ENCODE measurements around the gene DYNC2H1.
"Not testable (repeated sequence)": the region's sequence is repeated elsewhere in the genome, so short reads cannot be mapped to it uniquely, and the experiment has no call there.

DYNC2H1 gene

DNA sequence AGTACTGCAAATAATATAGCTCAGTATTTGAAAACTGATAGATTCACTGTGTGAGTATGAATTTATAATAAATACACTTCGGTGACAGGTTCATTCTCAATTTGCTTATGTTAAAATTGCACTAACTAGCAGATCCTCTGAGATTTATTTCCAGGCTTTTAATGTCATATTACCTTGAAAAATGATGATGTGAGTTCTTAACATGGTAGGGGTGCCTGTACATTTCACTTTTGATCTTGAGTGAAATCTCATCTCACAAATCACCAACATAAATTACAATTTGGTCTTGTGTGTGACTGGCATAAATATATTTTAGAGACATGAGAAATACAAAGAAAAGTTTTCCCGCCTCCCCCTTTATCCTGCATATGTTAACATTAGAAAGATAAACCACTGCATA is 240.4 kb downstream of the DYNC2H1 start:
- in situ Hi-C loops (cut with MboI; ENCODE audit: low pct_unique_long_range_greater_than_20kb, low sequenced_read_pairs) = no loop called here
- no peak for DNase-seq

DNA sequence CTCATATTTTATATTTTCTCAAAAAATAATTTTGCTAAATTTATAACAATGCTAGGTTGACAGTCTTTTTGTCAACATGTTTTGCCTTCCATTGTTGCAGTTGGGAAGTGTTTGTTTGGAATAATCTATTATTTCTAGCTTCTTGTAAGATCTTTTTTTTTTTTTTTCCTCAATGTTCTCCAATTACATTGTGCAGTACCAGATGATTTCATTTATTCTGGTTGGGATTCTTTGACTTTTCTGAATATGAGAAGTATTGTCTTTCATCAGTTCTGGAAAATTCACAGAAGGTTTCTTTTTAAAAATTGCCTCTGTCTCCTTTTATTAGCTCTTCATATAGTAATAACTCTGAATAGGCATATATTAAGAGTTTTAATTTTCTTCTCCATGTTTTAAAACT is 245.4 kb downstream of the DYNC2H1 start:
- in situ Hi-C loops (cut with MboI; ENCODE audit: low pct_unique_long_range_greater_than_20kb, low sequenced_read_pairs) = no loop called here

DNA sequence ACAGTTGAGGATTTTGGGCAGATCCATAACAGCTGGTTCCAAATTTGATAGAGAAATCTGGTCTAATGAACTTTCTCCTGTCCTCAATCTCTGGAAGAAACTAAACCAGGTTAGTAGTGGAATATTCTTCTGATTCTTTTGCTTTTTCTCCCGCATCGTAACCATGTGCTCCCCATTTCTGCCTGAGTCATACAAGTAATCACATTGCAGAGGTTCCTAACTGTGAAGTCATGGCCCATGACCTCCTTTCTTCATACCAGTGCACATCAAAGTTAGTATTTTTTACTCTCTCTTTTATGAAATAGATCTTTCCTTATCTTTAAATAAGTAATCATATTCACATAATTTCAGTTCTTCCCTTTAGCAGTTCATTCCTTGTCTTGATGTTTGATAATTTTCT is 249.0 kb downstream of the DYNC2H1 start:
- in situ Hi-C loops (cut with MboI; ENCODE audit: low pct_unique_long_range_greater_than_20kb, low sequenced_read_pairs) = no loop called here
- DNase-seq = no peak

More for the DNA sequence above, 245.4 kb downstream of the DYNC2H1 start:
- no peak for DNase-seq

DNA sequence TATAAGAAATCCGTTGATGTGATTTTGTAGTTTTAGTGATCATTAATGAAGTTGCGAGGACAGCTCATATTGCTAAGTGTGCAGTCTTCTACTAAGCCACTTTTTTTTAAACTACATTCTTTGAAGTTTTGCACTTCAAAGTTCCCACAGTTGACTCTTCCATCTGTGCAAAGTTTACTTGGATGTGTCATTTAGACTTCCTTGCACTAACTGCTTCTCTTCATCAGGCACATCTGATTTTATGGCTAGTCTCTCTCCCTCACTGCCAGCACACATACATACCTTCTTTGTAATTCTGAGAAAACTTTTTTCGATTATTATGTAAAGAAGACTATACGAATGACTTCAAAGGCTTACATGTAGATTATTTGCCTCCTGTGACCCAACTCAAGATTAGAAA is 250.0 kb downstream of the DYNC2H1 start:
- DNase-seq = no peak
- in situ Hi-C loops (cut with MboI; ENCODE audit: low pct_unique_long_range_greater_than_20kb, low sequenced_read_pairs) = no loop called here

DNA sequence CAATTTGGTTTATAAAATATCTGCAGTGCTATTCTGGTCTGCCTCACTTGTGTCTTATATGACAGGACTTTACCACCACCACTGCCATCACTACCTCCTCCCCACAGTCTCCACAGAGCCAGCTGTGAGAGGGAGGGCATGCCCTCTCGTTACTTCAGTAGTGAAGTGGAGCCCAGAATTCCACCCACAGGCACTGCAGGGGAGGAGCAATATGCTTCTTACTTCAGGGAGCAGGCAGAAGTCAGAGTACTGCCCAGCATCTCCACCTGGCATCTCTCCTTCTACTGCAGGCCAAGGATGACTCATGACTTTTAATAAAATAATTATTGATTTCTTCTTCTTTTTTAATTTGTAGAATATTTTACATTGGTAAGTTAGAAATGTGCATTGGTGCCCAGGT is 255.5 kb downstream of the DYNC2H1 start:
- in situ Hi-C loops (cut with MboI; ENCODE audit: low pct_unique_long_range_greater_than_20kb, low sequenced_read_pairs) = no loop called here
- no peak for DNase-seq

DNA sequence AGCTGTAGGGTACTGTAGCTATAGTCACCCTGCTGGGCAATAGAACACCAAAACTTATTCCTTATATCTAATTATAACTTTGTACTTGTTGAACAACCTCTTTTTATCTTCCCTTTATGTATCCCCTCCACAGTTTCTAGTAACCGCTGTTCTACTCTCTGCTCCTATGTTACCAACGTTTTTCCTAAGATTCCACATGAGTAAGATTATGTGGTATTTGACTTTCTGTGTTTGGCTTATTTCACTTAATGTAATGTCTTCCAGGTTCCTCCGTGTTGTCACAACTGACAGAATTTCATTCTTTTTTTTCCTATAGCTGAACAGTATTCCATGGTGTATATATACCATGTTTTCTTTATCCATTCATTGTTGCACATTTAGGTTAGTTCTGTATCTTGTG is 258.4 kb downstream of the DYNC2H1 start:
- in situ Hi-C loops (cut with MboI; ENCODE audit: low pct_unique_long_range_greater_than_20kb, low sequenced_read_pairs) = no loop called here
- DNase-seq = no peak

DNA sequence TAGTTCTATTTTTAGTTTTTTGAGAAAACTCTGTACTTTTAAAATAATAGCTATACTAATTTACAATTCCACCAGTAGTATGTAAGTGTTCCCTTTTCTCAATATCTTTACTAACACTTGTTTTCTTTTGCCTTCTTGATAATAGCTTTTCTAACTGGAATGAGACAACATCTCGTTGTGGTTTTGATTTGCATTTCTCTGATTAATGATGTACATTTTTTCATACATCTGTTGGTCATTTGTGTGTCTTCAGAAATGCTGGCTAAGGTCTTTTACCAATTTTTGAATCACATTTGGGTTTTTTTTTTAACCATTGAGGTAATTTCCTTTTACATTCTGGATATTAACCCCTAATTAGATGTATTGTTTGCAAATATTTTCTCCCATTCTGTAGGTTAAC is 258.9 kb downstream of the DYNC2H1 start:
- in situ Hi-C loops (cut with MboI; ENCODE audit: low pct_unique_long_range_greater_than_20kb, low sequenced_read_pairs) = no loop called here
- no peak for DNase-seq

DNA sequence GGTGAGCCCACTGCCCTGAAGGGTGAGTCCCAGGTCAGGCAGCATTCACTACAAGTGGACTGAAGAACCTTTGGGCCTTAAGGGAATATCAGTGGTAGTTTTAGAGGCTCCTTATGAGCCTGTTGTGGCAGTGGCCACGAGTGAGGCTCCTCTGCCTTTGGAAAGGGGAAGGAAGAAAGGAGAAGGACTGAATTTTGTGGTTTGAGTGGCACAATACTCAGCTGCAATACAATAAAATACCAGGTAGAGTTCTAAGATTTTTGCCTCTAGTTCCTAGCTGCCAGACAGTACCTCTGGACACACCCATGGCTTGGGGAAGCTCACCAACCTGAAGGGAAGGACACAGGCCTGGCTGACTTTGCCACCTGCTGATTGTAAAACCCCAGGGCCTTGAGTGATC is 260.9 kb downstream of the DYNC2H1 start:
- in situ Hi-C loops (cut with MboI; ENCODE audit: low pct_unique_long_range_greater_than_20kb, low sequenced_read_pairs) = no loop called here
- DNase-seq = peak; percentile 58

DNA sequence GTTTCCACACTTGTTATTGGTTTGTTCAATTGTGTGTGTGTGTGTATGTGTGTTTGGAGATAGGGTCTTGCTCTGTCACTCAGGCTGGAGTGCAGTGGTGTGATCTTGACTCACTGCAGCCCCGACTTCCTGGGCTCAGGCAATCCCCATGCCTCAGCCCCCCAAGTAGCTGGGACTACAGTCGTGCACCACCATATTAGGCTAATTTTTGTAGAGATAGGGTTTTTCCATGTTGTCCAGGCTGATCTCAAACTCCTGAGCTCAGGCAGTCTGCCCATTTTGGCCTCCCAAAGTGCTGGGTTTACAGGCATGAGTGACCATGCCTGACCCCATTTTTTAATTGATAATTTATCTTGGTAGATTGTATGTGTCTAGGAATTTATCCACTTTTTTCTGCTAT is 263.7 kb downstream of the DYNC2H1 start:
- in situ Hi-C loops (cut with MboI; ENCODE audit: low pct_unique_long_range_greater_than_20kb, low sequenced_read_pairs) = no loop called here
- no peak for DNase-seq

DNA sequence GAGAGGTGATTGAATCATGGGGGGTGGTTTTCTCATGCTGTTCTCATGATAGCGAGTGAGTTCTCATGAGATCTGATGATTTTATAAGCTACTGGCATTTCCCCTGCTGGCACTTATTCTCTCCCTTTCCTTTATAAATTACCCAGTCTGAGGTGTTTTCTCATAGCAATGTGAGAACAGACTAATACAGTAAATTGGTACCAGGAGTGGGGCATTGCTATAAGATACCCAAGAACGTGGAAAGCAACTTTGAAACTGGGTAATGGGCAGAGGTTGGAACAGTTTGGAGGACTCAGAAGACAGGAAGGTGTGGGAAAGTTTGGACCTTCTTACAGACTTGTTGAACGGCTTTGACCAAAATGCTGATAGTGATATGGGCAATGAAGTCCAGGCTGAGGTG is 265.0 kb downstream of the DYNC2H1 start:
- DNase-seq; in situ Hi-C loops (cut with MboI; ENCODE audit: low pct_unique_long_range_greater_than_20kb, low sequenced_read_pairs): not testable (repeated sequence)

DNA sequence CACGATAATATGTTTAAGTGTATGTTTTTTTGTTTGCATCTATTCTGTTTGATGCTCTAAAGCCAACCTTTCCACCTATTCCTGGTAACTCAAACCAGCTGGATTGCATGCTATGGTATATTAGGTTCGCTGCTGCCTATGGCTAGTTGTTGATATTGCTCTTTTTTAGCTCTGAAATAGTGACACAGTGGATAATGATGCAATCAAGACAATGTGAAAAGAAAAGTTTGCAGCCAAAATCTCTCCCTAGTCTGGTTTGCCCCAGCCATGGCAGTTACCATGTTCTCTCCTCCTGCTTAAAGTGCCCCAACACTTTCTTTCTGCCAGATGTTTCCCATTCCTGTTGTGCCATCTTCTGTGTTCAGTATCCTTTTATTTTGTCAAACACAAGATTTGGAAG is 269.7 kb downstream of the DYNC2H1 start:
- in situ Hi-C loops (cut with MboI; ENCODE audit: low pct_unique_long_range_greater_than_20kb, low sequenced_read_pairs) = no loop called here
- no peak for DNase-seq

DNA sequence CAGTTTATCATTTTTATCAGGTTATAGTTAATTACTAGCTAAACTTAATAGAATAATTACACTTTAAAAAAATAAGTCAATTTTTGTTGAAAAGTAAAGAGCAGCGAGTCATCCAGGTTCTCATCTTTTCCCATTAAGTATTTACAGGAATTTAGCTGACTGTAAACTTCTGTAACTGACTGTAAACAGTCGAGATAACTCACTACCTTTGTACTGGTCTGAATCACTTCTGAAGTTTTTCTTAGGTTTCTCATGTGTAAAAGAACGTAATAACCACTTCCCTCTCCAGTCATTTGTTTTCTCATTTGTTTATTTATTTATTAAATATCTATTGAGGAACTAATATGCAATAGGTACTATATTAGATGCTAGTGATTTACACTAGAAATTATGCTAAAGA is 270.8 kb downstream of the DYNC2H1 start:
- DNase-seq = no peak

DNA sequence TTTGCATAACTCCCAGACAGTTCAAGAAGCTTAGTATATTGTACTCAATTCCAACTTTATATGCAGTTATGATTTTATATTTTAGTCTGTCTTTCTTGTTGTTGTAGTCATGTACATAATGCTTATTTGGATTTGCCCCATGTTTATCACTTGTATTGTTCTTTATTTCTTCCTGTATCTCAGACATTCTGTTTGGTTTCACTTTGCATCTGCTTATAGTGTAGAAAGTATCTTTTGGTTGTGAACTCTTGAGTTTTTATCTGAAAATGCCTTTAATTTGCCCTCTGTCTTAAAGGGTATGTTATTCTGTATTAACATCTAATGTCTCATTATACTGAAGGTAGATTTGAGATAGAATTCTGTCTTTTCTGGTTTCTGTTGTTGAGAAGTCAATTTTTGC is 275.4 kb downstream of the DYNC2H1 start:
- in situ Hi-C loops (cut with MboI; ENCODE audit: low pct_unique_long_range_greater_than_20kb, low sequenced_read_pairs) = no loop called here
- no peak for DNase-seq

More for the DNA sequence above, 270.8 kb downstream of the DYNC2H1 start:
- in situ Hi-C loops (cut with MboI; ENCODE audit: low pct_unique_long_range_greater_than_20kb, low sequenced_read_pairs) = no loop called here

DNA sequence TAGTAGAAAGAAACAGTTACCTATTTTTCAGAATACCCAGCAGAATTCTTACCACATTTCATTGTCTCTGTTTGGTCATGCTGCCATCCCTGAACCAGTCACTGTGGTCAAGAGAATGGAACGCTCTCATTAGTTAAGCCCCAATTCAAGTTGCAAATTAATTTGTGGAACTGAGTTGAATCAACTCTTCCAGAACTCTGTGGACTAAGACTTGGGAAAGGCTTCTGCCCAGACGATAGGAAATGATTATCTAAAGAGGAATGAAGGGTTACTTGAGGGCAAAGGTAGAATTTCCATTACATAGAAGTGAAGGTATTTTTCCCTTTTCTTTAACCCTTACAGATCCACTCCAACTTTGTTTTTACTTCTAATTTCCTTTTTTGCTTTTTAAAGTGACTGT is 286.4 kb downstream of the DYNC2H1 start:
- in situ Hi-C loops (cut with MboI; ENCODE audit: low pct_unique_long_range_greater_than_20kb, low sequenced_read_pairs) = no loop called here
- no peak for DNase-seq

DNA sequence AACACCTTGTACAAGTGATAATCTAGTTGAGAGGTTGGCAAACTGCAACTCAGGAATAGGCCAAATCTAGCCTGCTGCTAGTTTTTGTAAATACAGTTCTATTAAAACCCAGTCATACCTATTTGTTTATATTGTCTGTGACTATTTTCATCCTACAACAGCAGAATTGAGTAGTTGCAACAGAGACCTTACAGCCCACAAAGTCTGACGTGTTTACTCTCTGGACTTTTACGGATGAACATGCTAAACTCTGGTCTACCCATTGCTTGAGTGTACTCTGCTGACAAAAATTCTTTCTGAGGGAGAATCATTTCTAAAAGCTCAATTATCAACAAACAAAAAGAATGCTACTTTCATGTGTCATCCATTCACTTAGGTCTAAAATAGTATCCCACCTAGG is 287.0 kb downstream of the DYNC2H1 start:
- DNase-seq = no peak
- in situ Hi-C loops (cut with MboI; ENCODE audit: low pct_unique_long_range_greater_than_20kb, low sequenced_read_pairs) = no loop called here

DNA sequence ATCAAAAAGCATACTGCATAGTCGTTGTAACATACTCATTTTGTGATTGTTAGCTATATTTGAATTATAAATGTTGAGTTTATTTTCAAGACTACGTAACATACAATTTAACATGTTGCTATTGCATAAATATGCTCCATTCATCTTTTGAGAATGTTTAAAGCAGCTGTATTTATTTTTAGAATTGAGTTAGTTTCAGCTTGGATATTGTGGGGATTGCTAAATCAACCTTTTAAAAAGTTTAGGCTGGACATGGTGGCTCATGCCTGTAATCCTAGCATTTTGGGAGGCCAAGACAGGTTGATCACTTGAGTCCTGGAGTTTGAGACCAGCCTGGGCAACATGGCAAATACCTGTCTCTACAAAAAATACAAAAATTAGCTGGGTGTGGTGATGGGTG is 288.1 kb downstream of the DYNC2H1 start:
- no peak for DNase-seq
- in situ Hi-C loops (cut with MboI; ENCODE audit: low pct_unique_long_range_greater_than_20kb, low sequenced_read_pairs) = no loop called here

DNA sequence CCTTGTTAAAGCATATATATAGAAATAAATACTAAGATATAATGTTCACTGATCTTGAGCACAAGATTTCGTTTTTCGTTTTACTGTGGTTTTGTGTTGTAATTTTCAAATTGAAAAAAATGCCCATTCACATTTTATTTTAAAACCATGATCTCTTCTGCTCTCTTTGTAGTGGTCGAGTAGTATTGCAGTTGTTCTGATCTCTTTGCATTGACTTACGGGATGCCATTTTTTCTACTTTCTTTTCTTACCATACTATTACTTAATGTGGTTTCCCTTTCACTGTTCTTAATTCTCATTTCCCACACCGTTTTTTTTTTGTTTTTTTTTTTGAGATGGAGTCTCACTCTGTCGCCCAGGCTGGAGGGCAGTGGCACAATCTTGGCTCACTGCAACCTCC is 289.6 kb downstream of the DYNC2H1 start:
- no peak for DNase-seq
- in situ Hi-C loops (cut with MboI; ENCODE audit: low pct_unique_long_range_greater_than_20kb, low sequenced_read_pairs) = no loop called here

DNA sequence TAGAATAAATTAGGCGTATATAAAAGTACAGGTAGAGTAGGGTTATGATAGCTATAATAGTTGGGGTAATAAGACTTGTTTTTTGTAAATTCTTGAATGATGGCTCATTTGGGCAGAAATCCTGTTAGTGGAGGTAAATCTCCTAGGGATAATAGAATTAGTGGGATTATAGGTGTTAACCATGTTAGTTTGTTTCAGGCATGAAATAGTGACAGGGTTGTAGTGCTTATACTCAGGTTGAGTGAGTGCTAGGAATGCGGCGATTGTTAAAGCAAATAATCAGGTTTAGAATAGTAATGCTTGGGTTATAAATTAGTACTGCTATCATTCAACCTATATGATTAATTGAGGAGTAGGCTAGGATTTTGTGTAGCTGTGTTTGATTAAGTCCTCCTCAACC is 297.1 kb downstream of the DYNC2H1 start:
- DNase-seq = no peak
- in situ Hi-C loops (cut with MboI; ENCODE audit: low pct_unique_long_range_greater_than_20kb, low sequenced_read_pairs) = no loop called here

DNA sequence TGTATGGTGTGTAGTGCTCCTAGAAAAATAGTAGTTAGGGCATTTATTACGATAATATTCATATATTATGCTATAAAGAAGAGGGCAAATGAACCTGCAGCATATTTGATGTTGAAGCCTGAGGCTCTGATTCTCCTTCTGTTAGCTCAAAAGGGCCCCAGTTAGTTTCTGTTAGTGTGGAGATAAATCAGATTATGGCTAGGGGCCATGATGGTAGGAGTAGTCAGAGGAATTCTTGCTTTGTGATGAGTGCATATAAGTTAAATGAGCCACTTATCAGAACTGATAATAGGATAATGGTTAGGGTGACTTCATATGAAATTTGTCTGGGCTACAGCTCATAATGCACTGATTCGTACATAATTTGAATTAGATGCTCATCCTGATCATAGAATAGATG is 298.4 kb downstream of the DYNC2H1 start:
- in situ Hi-C loops (cut with MboI; ENCODE audit: low pct_unique_long_range_greater_than_20kb, low sequenced_read_pairs) = no loop called here
- no peak for DNase-seq

DNA sequence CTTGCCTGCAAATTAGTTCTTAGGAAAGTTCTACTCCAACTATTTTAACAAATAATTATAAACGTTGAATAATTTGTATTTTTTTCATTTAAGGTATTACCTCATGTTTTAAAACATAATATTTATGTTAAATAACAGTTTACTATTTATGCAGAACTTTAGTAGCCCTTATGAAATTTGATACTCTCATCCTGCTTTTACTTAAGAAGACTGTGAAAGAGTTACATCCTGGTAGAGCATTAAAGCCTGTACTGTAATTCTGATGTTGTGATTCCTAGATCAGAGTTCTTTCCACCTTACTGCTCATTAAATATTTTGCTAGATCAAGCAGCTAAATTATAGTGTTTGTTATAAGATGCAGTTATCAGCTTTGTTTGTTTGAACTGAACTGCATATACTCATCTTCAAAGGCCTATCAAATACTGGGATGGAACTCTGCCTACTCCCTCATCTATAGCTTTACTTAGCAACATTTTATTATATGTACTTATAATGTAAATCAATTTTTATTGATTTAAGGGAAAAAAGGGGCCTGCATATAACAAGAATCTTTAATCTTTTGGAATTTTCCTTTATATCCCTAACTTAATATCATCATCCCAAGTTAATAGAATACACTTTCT is 304.2 kb downstream of the DYNC2H1 start:
- in situ Hi-C loops (cut with MboI; ENCODE audit: low pct_unique_long_range_greater_than_20kb, low sequenced_read_pairs) = no loop called here
- DNase-seq = no peak

DNA sequence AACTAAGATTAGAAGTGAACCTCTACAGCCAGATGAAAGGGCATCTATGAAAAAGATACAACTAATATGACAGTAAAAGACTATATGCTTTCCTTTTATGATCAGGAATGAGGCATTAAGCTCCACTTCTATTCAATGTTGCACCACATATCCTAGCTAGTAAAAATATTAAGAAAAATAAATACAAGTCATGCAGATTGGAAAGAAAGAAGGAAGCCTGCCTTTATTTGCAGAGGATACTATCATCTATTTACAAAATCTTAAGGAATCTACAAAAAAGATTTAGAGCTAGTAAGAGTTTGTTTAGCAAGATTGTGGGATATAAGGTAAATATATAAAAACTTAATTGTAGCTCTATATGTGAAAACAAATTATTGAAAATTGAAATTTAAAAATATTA is 308.8 kb downstream of the DYNC2H1 start:
- DNase-seq = no peak
- in situ Hi-C loops (cut with MboI; ENCODE audit: low pct_unique_long_range_greater_than_20kb, low sequenced_read_pairs) = no loop called here

DNA sequence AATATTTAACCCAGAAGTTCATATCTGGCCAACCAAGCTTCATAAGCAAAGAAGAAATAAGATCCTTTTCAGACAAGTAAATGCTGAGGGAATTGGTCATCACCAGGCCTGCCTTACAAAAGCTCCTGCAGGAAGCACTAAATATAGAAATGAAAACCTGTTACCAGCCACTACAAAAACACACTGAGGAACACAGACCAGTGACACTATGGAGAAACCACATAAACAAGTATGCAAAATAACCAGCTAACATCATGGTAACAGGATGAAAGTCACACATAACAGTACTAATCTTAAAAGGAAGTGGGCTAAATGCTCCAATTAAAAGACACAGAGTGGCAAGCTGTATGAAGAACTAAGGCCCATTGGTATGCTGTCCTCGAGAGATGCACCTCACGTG is 311.4 kb downstream of the DYNC2H1 start:
- in situ Hi-C loops (cut with MboI; ENCODE audit: low pct_unique_long_range_greater_than_20kb, low sequenced_read_pairs) = no loop called here
- DNase-seq = no peak

Measured in KBM-7 (cell line).